GM12878 (cell line): ENCODE results near the gene PTPN14. TPM values are rescaled to one million over a fixed set of nuclear protein-coding genes. Genes with fewer than 3 reads are reported as not detected.

Experiments
- ATAC-seq: fragments of 200-7000 bp; cut with Tn5 transposase; 3 replicates; pipeline ENCODE4 v1.9.1; 2020; ENCODE audit warnings: mild to moderate bottlenecking, moderate library complexity
- BruUV-seq: library from RNA; stranded (reverse); fragments of 400-500 nt; replicated peaks from 2 replicates; lab custom pipeline; 2021; lab: Mats Ljungman, UMichigan
- CTCF ChIA-PET: fragments of 300-600 bp; sonication (Branson Sonifier 250); formaldehyde crosslinking; extraction: SDS; loops from one replicate; lab custom pipeline; 2021; ENCODE audit warnings: inconsistent platforms; lab: Yijun Ruan, JAX
- POLR2A ChIA-PET: fragments of 350-600 bp; formaldehyde crosslinking; extraction: SDS; loops from one replicate; lab custom pipeline; 2021; ENCODE audit warnings: inconsistent platforms; lab: Charles Lee
- RAD21 ChIA-PET: fragments of 300-600 bp; sonication (Branson Sonifier 250); formaldehyde crosslinking; loops from one replicate; lab custom pipeline; 2023; ENCODE audit warnings: antibody characterized with exemption; ENCODE audit not compliant: unreplicated experiment; lab: Charles Lee
- SMC1A ChIA-PET: fragments of 300-600 bp; sonication (Branson Sonifier 250); formaldehyde crosslinking; loops from one replicate; lab custom pipeline; 2023; ENCODE audit not compliant: unreplicated experiment, uncharacterized antibody; lab: Charles Lee
- DNase-seq: peaks from one replicate; pipeline ENCODE4 v3.0.0-alpha.2; 2011; ENCODE audit warnings: low read depth, low spot score
- FAIRE-seq: peaks from 3 replicates; lab custom pipeline; 2011; peaks lifted over from hg19 to GRCh38; lab: Jason Lieb, UNC
- H2AFZ ChIP-seq: 2 replicates; pipeline ENCODE4 v1.6.0; 2011; ENCODE audit warnings: low read depth, low read length, control low read depth; ENCODE audit not compliant: control insufficient read depth
- H3K27ac ChIP-seq: 2 replicates; pipeline ENCODE4 v1.5.1; 2011; ENCODE audit warnings: control low read depth; ENCODE audit not compliant: control insufficient read depth, insufficient read depth
- H3K27me3 ChIP-seq, 2 experiments: replicated peaks in 1 of 2; 2 replicates each; pipeline versions ENCODE4 v1.6.0 to v1.6.1; 2011; ENCODE audit warnings: low read length in 1 of 2; ENCODE audit not compliant: control insufficient read depth in 2 of 2, insufficient read depth in 2 of 2
- H3K36me3 ChIP-seq, 2 experiments: 2 replicates each; pipeline ENCODE4 v1.5.1; 2011; ENCODE audit warnings: low read length in 1 of 2; ENCODE audit not compliant: control insufficient read depth in 2 of 2, insufficient read depth in 2 of 2
- H3K4me1 ChIP-seq: 2 replicates; pipeline ENCODE4 v1.6.1; 2011; ENCODE audit warnings: mild to moderate bottlenecking, low read length, moderate library complexity, mixed read lengths; ENCODE audit not compliant: control insufficient read depth, insufficient read depth
- H3K4me2 ChIP-seq: 2 replicates; pipeline ENCODE4 v1.6.0; 2011; ENCODE audit warnings: control low read depth; ENCODE audit not compliant: control insufficient read depth, insufficient read depth
- H3K4me3 ChIP-seq: fragments of 200-600 bp; sonication (generic); 2 replicates; pipeline ENCODE4 v1.5.1; 2016
- H3K79me2 ChIP-seq: 2 replicates; pipeline ENCODE4 v1.6.0; 2011; ENCODE audit warnings: low read length; ENCODE audit not compliant: control insufficient read depth, insufficient read depth
- H3K9ac ChIP-seq: 2 replicates; pipeline ENCODE4 v1.8.0; 2011; ENCODE audit warnings: low read length, control low read depth, mixed read lengths; ENCODE audit not compliant: control insufficient read depth, insufficient read depth
- H3K9me3 ChIP-seq: replicated peaks from 3 replicates; pipeline ENCODE4 v1.5.1; 2011; ENCODE audit warnings: mild to moderate bottlenecking, low read length; ENCODE audit not compliant: control insufficient read depth, insufficient read depth
- H4K20me1 ChIP-seq: 2 replicates; pipeline ENCODE4 v1.6.0; 2011; ENCODE audit not compliant: control insufficient read depth, insufficient read depth
- FOS ChIP-seq: IDR thresholded peaks from 3 replicates; pipeline ENCODE4 v1.6.1; 2011; ENCODE audit warnings: borderline replicate concordance; ENCODE audit not compliant: insufficient read length; ENCODE audit errors: extremely low read depth
- HCFC1 ChIP-seq: fragments of 150-350 bp; IDR thresholded peaks from 2 replicates; pipeline ENCODE4 v1.6.1; 2014; ENCODE audit warnings: low read length
- MYC ChIP-seq: IDR thresholded peaks from 2 replicates; pipeline ENCODE4 v1.6.1; 2011; ENCODE audit warnings: mild to moderate bottlenecking, low read length, moderate library complexity, inconsistent platforms; ENCODE audit not compliant: insufficient read depth, insufficient replicate concordance, insufficient read length, severe bottlenecking
- NFXL1 ChIP-seq: fragments of 450-650 bp; IDR thresholded peaks from 2 replicates; pipeline ENCODE4 v1.6.1; 2017; ENCODE audit warnings: antibody characterized with exemption, mild to moderate bottlenecking, borderline replicate concordance
- RAD21 ChIP-seq: IDR thresholded peaks from 2 replicates; pipeline ENCODE4 v1.6.1; 2011; ENCODE audit warnings: mild to moderate bottlenecking, low read depth, low read length, moderate library complexity; ENCODE audit not compliant: insufficient read depth
- SMARCA5 ChIP-seq: fragments of 450-650 bp; IDR thresholded peaks from 2 replicates; pipeline ENCODE4 v1.6.1; 2017; ENCODE audit warnings: mild to moderate bottlenecking
- SMC3 ChIP-seq: IDR thresholded peaks from 2 replicates; pipeline ENCODE4 v1.6.1; 2011; ENCODE audit warnings: low read length, improper control_type of control experiment, borderline replicate concordance
- SRF ChIP-seq, 2 experiments: IDR thresholded peaks; 2 replicates each; pipeline ENCODE4 v1.6.1; 2011; ENCODE audit warnings: low read depth in 2 of 2, low read length in 2 of 2, mild to moderate bottlenecking in 1 of 2, moderate library complexity in 1 of 2
- TARDBP ChIP-seq: IDR thresholded peaks from 2 replicates; pipeline ENCODE4 v1.6.1; 2016; ENCODE audit warnings: borderline replicate concordance
- WGBS: methylation state at CpG from one replicate; pipeline ENCODE4 v1.1.6; 2016; ENCODE audit warnings: low lambda C conversion rate; ENCODE audit not compliant: insufficient replicate concordance, insufficient coverage; ENCODE audit errors: missing lambda C conversion rate; 5-methylcytosine and 5-hydroxymethylcytosine counted together
- in situ Hi-C: fragments of 300-500 bp; cut with MboI; formaldehyde crosslinking; loops from 9 replicates; pipeline ENCODE4 v1.14.3; 2018; ENCODE audit warnings: mixed read lengths
- intact Hi-C: fragments of 100-400 bp; cut with micrococcal nuclease; formaldehyde crosslinking; loops from one replicate; pipeline ENCODE4 v1.14.2; 2022; ENCODE audit not compliant: unreplicated experiment
- polyA plus RNA-seq, 11 experiments: library from polyadenylated mRNA; depleted of rRNA in 4 of 11; unstranded in 6 of 11; stranded (reverse) in 5 of 11; fragments of >200 nt; fragmentation: Nextera tagmentation in 4 of 11; fragmentation: Illumina TruSeq in 1 of 11; extraction: Ambion mirVana in 4 of 11; extraction: Trizol in 1 of 11; gene quantifications; 1 replicate in 1 of 11; 2 replicates in 10 of 11; pipeline versions ENCODE4 v1.2.1 to v1.2.3, GENCODE V29; 2011 to 2016; ENCODE audit warnings: inconsistent platforms in 2 of 11, missing spikeins in 2 of 11, low read depth in 1 of 11
- total RNA-seq, 4 experiments: library from RNA; depleted of rRNA in 3 of 4; stranded (reverse); fragments of >200 nt in 3 of 4; fragmentation: Illumina TruSeq in 1 of 4; extraction: Trizol in 1 of 4; gene quantifications; 2 replicates each; pipeline versions ENCODE4 v1.2.1 to v1.2.3, GENCODE V29; 2013 to 2021
- TF ChIP-seq, protein P1 (sequence below): fragments of 450-650 bp; IDR thresholded peaks from 2 replicates; pipeline ENCODE4 v1.6.1; 2017; ENCODE audit warnings: mild to moderate bottlenecking, moderate library complexity

Gene PTPN14
- total and polyA plus RNA-seq, 10 of the 15 experiments (the other 5 are each of a cell fraction or from before 2014, with no cell fraction given), result 0.05 to 5.1 (median 0.44) TPM

DNA sequence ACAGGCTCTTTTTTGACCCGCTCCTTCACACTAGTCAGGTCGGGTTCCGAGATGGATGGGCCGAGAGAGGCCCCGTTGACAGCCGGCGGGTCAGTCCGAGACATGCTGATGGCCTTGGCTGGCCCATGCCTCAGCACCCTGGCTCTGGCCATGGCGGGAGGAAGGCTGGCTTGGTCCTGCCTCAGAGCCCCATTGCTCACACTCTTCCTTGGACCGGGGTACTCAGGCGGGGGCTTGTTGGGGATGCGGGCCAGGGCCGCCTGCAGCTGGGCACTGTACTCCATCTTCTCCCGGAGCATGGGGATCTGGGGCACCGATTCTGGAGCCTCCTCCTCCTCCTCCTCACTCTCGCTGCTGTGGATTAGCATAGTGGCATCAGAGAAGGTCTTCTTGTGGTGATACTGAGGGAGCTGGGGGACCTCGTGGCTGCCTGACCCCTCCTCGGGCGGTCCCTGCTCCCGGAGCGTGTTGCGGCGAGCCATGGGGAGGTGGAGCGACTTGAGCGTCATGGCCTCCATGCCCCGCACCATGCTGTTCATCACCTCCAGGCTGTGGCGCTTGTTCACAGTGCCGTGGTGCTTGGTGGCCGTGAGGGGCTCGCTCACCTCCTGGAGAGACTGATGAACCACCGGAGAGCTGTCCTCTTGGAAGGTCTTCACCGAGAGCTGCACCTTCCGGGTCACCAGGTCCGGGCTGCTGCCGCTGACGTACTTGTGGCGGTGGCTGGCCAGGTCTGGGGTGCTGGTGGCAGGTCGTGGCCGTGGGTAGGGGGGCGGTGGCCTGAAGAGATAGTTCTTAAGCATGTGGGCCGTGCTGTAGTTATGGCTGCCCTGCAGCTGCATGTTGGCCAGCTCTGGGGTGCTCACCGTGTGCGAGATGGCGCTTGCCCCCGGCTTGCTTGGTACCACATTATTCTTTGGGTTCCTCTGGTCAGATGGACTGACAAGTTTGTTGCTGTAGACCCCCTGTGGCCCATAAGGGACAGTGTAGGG, 167.7 kb downstream of the PTPN14 start:
- in situ Hi-C loops (no loop called here), intact Hi-C loops (no loop called here)
- no peak overlapping the region for H3K27ac ChIP-seq
- no TSS peak for BruUV-seq
- ChIA-PET POLR2A (no interaction called here), RAD21 (no interaction called here), SMC1A (interaction anchor here (1.4 kb wide), 1 partner anchor 61 kb away, joined by 4 read pairs; no protein-coding TSS in a partner anchor), CTCF (interaction anchor here (1.0 to 1.7 kb wide), 2 partner anchors 51 to 201 kb away, joined by 3 to 7 read pairs; no protein-coding TSS in a partner anchor)
- no peak overlapping the region for H3K4me3 ChIP-seq
- no peaks in the 10 kb centered on the region for H3K9me3 ChIP-seq
- no peaks in the 10 kb centered on the region for H3K27me3 ChIP-seq
- H3K4me1 ChIP-seq, result no peaks in the 10 kb centered on the region
- no peaks in the 10 kb centered on the region for H3K79me2 ChIP-seq
- H3K36me3 ChIP-seq, result no peaks in the 10 kb centered on the region
- no peak for FAIRE-seq
- no peak for ATAC-seq
- H3K9ac ChIP-seq, result no peak overlapping the region
- whole genome bisulfite sequencing, result 60% methylated on average over 45 of the region's 45 CpGs
- H2AFZ ChIP-seq, result no peak overlapping the region
- no peak overlapping the region for H3K4me2 ChIP-seq
- TF ChIP-seq HCFC1, result no peak
- TF ChIP-seq SMARCA5, result no peak
- no peak for TF ChIP-seq NFXL1
- no peak for TF ChIP-seq MYC
- no peak for TF ChIP-seq SMC3
- no peak for TF ChIP-seq RAD21
- TF ChIP-seq, protein P1, sequence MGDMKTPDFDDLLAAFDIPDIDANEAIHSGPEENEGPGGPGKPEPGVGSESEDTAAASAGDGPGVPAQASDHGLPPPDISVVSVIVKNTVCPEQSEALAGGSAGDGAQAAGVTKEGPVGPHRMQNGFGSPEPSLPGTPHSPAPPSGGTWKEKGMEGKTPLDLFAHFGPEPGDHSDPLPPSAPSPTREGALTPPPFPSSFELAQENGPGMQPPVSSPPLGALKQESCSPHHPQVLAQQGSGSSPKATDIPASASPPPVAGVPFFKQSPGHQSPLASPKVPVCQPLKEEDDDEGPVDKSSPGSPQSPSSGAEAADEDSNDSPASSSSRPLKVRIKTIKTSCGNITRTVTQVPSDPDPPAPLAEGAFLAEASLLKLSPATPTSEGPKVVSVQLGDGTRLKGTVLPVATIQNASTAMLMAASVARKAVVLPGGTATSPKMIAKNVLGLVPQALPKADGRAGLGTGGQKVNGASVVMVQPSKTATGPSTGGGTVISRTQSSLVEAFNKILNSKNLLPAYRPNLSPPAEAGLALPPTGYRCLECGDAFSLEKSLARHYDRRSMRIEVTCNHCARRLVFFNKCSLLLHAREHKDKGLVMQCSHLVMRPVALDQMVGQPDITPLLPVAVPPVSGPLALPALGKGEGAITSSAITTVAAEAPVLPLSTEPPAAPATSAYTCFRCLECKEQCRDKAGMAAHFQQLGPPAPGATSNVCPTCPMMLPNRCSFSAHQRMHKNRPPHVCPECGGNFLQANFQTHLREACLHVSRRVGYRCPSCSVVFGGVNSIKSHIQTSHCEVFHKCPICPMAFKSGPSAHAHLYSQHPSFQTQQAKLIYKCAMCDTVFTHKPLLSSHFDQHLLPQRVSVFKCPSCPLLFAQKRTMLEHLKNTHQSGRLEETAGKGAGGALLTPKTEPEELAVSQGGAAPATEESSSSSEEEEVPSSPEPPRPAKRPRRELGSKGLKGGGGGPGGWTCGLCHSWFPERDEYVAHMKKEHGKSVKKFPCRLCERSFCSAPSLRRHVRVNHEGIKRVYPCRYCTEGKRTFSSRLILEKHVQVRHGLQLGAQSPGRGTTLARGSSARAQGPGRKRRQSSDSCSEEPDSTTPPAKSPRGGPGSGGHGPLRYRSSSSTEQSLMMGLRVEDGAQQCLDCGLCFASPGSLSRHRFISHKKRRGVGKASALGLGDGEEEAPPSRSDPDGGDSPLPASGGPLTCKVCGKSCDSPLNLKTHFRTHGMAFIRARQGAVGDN, result no peak
- no peak for TF ChIP-seq FOS
- no peak for TF ChIP-seq SRF (IDR thresholded peaks at IDR 0.05; ENCODE audit: low read depth in 2 of 2, low read length in 2 of 2)
- TF ChIP-seq TARDBP, result no peak
- H4K20me1 ChIP-seq, result no peaks in the 10 kb centered on the region; the same call in 1 of the 2 replicates
- DNase-seq, result no peak
